Keratinocyte (primary cell): ENCODE results near the gene HLA-B. TPM values are rescaled to one million over a fixed set of nuclear protein-coding genes. Genes with fewer than 3 reads are reported as not detected.

ENCODE experiments used
- DNase-seq: peaks from one replicate; pipeline ENCODE4 v3.0.0-alpha.2; 2011; ENCODE audit warnings: low read depth, missing footprints, low spot score
- FAIRE-seq: peaks from 2 replicates; lab custom pipeline; 2011; peaks lifted over from hg19 to GRCh38; lab: Jason Lieb, UNC
- H2AFZ ChIP-seq: 2 replicates; pipeline ENCODE4 v1.6.0; 2012; ENCODE audit warnings: low read length, control low read depth, inconsistent platforms; ENCODE audit not compliant: control insufficient read depth
- H3K27ac ChIP-seq: 2 replicates; pipeline ENCODE4 v1.5.1; 2011; ENCODE audit warnings: low read length; ENCODE audit not compliant: control insufficient read depth, insufficient read depth
- H3K27me3 ChIP-seq: 3 replicates; pipeline ENCODE4 v1.6.0; 2011; ENCODE audit warnings: low read length; ENCODE audit not compliant: control insufficient read depth, insufficient read depth; ENCODE audit errors: extremely low read depth
- H3K36me3 ChIP-seq, 2 experiments: 2 replicates in 1 of 2; 3 replicates in 1 of 2; pipeline ENCODE4 v1.5.1; 2011; ENCODE audit warnings: low read length in 2 of 2, mild to moderate bottlenecking in 1 of 2; ENCODE audit not compliant: control insufficient read depth in 2 of 2, insufficient read depth in 2 of 2; ENCODE audit errors: extremely low read depth in 1 of 2
- H3K4me1 ChIP-seq: 3 replicates; pipeline ENCODE4 v1.5.1; 2011; ENCODE audit warnings: low read length; ENCODE audit not compliant: control insufficient read depth, insufficient read depth; ENCODE audit errors: extremely low read depth
- H3K4me2 ChIP-seq: 3 replicates; pipeline ENCODE4 v1.6.0; 2011; ENCODE audit warnings: low read depth, low read length; ENCODE audit not compliant: control insufficient read depth, insufficient read depth; ENCODE audit errors: extremely low read depth
- H3K4me3 ChIP-seq, 3 experiments: fragments of 200-600 bp in 1 of 3; sonication (generic) in 1 of 3; 2 replicates in 2 of 3; 3 replicates in 1 of 3; pipeline ENCODE4 v1.5.1; 2011 to 2016; ENCODE audit warnings: low read length in 3 of 3, mild to moderate bottlenecking in 3 of 3, control low read depth in 2 of 3, inconsistent platforms in 1 of 3, low read depth in 1 of 3, mixed read lengths in 1 of 3, mixed run types in 1 of 3, moderate library complexity in 1 of 3; ENCODE audit not compliant: control insufficient read depth in 2 of 3, insufficient read depth in 2 of 3; ENCODE audit errors: extremely low read depth in 1 of 3
- H3K79me2 ChIP-seq: 2 replicates; pipeline ENCODE4 v1.6.0; 2012; ENCODE audit warnings: low read length; ENCODE audit not compliant: control insufficient read depth, insufficient read depth
- H3K9ac ChIP-seq: 3 replicates; pipeline ENCODE4 v1.6.0; 2011; ENCODE audit warnings: low read length; ENCODE audit not compliant: control insufficient read depth, insufficient read depth; ENCODE audit errors: extremely low read depth
- H3K9me1 ChIP-seq: 3 replicates; pipeline ENCODE4 v1.6.0; 2011; ENCODE audit warnings: low read length; ENCODE audit not compliant: control insufficient read depth, insufficient read depth; ENCODE audit errors: extremely low read depth
- H3K9me3 ChIP-seq: 2 replicates; pipeline ENCODE4 v1.5.1; 2012; ENCODE audit warnings: low read depth, low read length; ENCODE audit not compliant: control insufficient read depth
- H4K20me1 ChIP-seq: 3 replicates; pipeline ENCODE4 v1.6.0; 2011; ENCODE audit warnings: low read length; ENCODE audit not compliant: control insufficient read depth, insufficient read depth; ENCODE audit errors: extremely low read depth
- CTCF ChIP-seq, 3 experiments: IDR thresholded peaks in 1 of 3; conservative IDR thresholded peaks in 1 of 3; optimal IDR thresholded peaks in 1 of 3; 2 replicates in 2 of 3; 3 replicates in 1 of 3; pipeline versions ENCODE3 to v1.5.1; 2011; ENCODE audit warnings: low read length in 3 of 3, mild to moderate bottlenecking in 3 of 3, moderate library complexity in 2 of 3, control low read depth in 1 of 3, inconsistent platforms in 1 of 3; ENCODE audit not compliant: insufficient read depth in 2 of 3; ENCODE audit errors: extremely low read depth in 1 of 3
- EZH2 ChIP-seq: IDR thresholded peaks from one replicate; pipeline ENCODE4 v1.6.1; 2012; ENCODE audit warnings: inconsistent platforms, mild to moderate bottlenecking, low read length, moderate library complexity
- dilution Hi-C: fragments of 300-500 bp; cut with MboI; formaldehyde crosslinking; loops from one replicate; pipeline ENCODE4 v1.7.0; 2020; ENCODE audit warnings: low sequenced_read_pairs; ENCODE audit not compliant: extremely low pct_ligation_motif_present
- polyA plus RNA-seq, 5 experiments: library from polyadenylated mRNA; depleted of rRNA in 3 of 5; stranded (reverse) in 3 of 5; stranded (forward) in 1 of 5; unstranded in 1 of 5; fragments of >200 nt; gene quantifications; 1 replicate in 1 of 5; 2 replicates in 3 of 5; 3 replicates in 1 of 5; pipeline versions ENCODE4 v1.2.1 to v1.2.3, GENCODE V29; 2011 to 2012; ENCODE audit warnings: missing spikeins in 2 of 5, low read depth in 1 of 5, low replicate concordance in 1 of 5

The HLA-B gene
- polyA plus RNA-seq, 1 donor (not counting 4 experiments of a cell fraction or from before 2014, with no cell fraction given), result 265 TPM

GRCh38 chr6:31403283-31404060 is 46.5 kb upstream of the HLA-B start, which contains the start of gene MICA:
TSS of gene MICA (plus strand) at chr6:31403595. CDS start at chr6:31403633, 38 bp downstream.
- H3K36me3 ChIP-seq, result no peaks in the 10 kb centered on the region
- no peak for TF ChIP-seq CTCF (optimal IDR thresholded peaks at IDR 0.05 in 1 of 3, IDR thresholded peaks at IDR 0.05 in 1 of 3, conservative IDR thresholded peaks at IDR 0.05 in 1 of 3; ENCODE audit: extremely low read depth in 1 of 3, insufficient read depth in 2 of 3, low read length in 3 of 3)
- TF ChIP-seq EZH2, result no peak
- peak within 1 kb of the TSS; percentile 76 to 85 (median 79) for H3K4me3 ChIP-seq
- DNase-seq, result peak; percentile 66
- peak within 1 kb of the TSS; percentile 89 for H3K9ac ChIP-seq
- peaks cover 4% of the 10 kb centered on the region for H3K9me1 ChIP-seq
- no peaks in the 10 kb centered on the region for H3K27me3 ChIP-seq
- dilution Hi-C loops, result no loop called here
- peak within 1 kb of the TSS; percentile 90 for H3K4me2 ChIP-seq
- no peaks in the 10 kb centered on the region for H3K9me3 ChIP-seq
- peaks cover 51% of the 10 kb centered on the region for H3K4me1 ChIP-seq
- no peak for FAIRE-seq
- peaks cover 18% of the 10 kb centered on the region for H4K20me1 ChIP-seq
- H3K27ac ChIP-seq, result peak within 1 kb of the TSS; percentile 70
- peaks cover 76% of the 10 kb centered on the region for H3K79me2 ChIP-seq
- H2AFZ ChIP-seq, result peak within 1 kb of the TSS; percentile 63

GRCh38 chr6:31402324-31403282 is 45.6 kb upstream of the HLA-B start:
- no peaks in the 10 kb centered on the region for H3K9me3 ChIP-seq
- H4K20me1 ChIP-seq, result peaks cover 13% of the 10 kb centered on the region
- dilution Hi-C loops, result no loop called here
- FAIRE-seq (no peak), DNase-seq (no peak)
- peak overlapping the region; percentile 58 for H2AFZ ChIP-seq
- no peaks in the 10 kb centered on the region for H3K36me3 ChIP-seq
- H3K9ac ChIP-seq, result peak overlapping the region; percentile 89
- peak overlapping the region; percentile 70 for H3K27ac ChIP-seq
- peak overlapping the region; percentile 90 for H3K4me2 ChIP-seq
- H3K4me1 ChIP-seq, result peaks cover 44% of the 10 kb centered on the region
- H3K9me1 ChIP-seq, result peaks cover 3% of the 10 kb centered on the region
- no peaks in the 10 kb centered on the region for H3K27me3 ChIP-seq
- H3K4me3 ChIP-seq, result peak overlapping the region; percentile 76 to 85 (median 79)
- TF ChIP-seq CTCF (optimal IDR thresholded peaks at IDR 0.05 in 1 of 3, IDR thresholded peaks at IDR 0.05 in 1 of 3, conservative IDR thresholded peaks at IDR 0.05 in 1 of 3; ENCODE audit: extremely low read depth in 1 of 3, insufficient read depth in 2 of 3, low read length in 3 of 3) (no peak), EZH2 (no peak)
- H3K79me2 ChIP-seq, result peaks cover 68% of the 10 kb centered on the region
